GM19023 (cell line): ENCODE data around the gene POLR1D.
A peak's percentile ranks its signal among the peaks of the same experiment; 100 is the strongest.

Experiments used
- ATAC-seq: cut with Tn5 transposase; IDR thresholded peaks from one replicate; pipeline ENCODE4 v1.9.1; 2021; ENCODE audit warnings: mild to moderate bottlenecking, moderate library complexity; ENCODE audit not compliant: unreplicated experiment

POLR1D gene, protein sequence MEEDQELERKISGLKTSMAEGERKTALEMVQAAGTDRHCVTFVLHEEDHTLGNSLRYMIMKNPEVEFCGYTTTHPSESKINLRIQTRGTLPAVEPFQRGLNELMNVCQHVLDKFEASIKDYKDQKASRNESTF

GRCh38 chr13:27621366-27622101 is at the start of gene POLR1D:
TSS of gene POLR1D (plus strand) at chr13:27621892. CDS start at chr13:27621984, 92 bp downstream.
- ATAC-seq: peak; percentile 59

- ATAC-seq: no peak
Measured at GRCh38 chr13:27572234-27572901, 49.3 kb upstream of the POLR1D start.

DNA sequence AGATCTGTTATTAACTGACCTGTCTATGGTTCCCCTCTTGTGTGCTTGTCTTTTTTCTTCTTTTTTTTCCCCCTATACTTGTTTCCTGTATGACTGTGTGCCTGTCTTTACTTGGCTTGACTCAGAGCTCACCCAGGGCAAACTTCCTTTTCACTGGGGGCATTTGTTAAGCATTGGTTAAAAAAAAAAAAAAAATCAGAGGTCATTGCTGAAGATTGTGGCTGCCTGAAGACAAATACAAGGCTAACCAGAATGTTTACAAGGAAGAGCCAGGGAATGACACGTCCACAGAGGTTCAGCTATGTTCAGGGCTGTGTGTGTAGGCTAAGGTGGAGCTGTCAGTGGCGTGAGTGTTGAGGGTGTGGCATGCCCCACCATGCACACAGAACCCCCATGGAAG is 48.4 kb upstream of the POLR1D start:
- no peak for ATAC-seq

DNA sequence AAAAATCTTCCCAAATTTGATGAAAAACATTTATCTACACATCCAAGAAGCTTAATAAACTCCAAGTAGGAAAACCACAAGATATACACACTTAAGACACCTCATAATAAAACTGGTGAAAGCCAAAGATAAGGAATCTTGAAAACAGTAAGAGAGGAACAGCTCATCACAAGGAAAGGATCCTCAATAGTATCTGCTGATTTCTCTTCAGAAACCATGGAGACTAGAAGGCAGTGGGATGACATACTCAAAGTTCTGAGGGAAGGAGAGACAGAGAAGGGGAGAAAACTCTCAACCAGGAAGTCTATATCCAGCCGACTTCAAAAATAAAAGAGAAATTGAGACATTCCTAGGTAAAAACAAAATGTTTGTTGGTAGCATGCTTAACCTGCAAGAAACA is 47.0 kb upstream of the POLR1D start:
- ATAC-seq: no peak

DNA sequence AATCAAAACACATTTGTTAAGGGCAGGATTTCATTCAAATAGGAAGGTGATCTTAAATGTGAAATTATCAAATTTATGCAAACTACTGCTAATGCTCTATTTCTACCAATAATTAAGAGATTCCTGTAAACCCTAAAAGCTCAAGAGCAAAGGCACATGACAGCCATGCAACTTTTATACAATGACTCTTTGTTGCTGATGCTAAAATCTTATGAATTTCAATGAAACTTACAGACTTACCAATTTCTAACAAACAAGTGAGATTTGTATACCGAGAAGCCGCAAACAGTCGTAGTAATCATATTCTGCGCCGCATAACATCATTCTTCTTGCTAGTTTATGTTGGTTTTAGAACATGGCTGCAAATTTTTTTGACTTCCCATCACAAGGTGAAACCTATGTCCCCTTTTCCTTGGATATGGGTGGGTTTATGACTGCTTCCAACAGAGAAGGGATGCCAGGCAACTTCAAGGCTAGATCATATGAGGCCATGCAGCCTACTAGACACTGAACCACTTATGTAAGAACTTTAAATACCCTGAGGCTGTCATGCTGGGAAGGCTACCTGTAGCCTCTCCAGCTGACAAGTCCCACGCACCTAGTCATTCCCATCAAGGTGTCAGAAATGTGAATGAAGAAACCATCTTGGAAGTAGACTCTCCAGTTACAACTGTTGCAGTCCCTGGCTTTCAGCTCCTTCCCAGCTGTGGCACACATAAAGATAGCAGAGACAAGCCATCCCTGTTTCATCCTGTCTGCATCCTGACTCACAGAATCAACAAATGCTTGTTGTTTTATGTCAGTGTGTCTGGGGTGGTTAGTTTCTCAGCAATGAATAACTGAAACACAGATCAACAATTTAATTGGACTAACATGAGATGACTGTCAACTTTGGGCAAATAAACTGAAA is 43.3 kb upstream of the POLR1D start:
- no peak for ATAC-seq

DNA sequence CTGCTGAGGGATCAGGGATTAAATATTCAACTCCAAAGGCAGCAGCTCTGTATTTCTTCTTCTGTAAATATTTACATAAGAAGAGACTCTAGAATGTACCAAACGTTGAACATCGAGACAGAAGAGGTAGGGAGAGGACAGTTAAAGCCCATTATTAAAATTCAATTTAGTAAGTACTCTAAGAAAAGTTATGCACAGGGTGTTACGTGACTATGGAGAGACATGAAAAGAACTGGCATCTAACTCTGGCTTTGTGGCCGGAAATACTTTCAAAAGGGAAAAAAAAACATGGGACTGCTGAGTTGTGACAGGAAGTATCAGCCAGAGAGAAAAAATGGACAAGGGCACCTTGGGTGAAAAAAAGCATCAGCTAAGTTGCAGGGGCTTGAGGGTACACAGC is 38.0 kb upstream of the POLR1D start:
- ATAC-seq: no peak

GRCh38 chr13:27587095-27587746 is 34.5 kb upstream of the POLR1D start:
- no peak for ATAC-seq

- no peak for ATAC-seq
Measured at GRCh38 chr13:27588405-27588804, 33.3 kb upstream of the POLR1D start.

DNA sequence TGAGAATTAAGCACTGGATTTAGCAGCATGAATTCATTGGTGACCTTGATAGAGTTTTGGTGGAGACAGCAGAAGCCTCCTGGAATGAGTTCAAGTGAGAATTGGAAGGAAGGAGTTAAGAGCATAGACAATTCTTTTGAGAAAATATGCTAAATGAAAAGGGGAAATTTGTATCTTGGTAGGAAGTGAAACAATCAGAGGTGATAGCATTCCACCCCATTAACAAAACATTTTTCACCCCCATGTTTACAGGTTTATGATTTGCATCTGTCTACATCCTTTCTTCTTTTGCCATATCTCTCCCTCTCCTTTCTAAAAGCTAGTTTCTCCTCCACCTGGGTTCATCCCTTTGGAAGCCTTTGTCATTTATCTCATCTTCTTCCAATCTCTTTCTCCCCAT is 28.8 kb upstream of the POLR1D start:
- no peak for ATAC-seq

DNA sequence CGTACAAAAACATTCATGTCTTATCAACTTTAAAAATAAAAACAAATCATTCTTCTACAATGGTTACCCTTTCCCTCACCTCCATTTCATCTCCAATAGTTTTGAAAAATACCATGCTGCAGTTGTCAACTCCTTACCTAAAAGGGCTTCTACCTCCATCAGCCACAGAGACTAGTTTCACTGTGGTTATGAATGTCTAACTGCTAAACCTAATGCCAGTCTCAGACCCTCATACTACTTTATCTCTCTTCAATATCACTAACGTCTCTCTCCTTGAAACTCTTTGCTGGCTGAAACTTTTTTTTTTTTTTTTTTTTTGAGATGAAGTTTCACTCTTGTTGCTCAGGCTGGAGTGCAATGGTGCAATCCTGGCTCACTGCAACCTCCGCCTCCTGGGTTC is 28.4 kb upstream of the POLR1D start:
- ATAC-seq: no peak

GRCh38 chr13:27595055-27595811 is 26.5 kb upstream of the POLR1D start:
- no peak for ATAC-seq

GRCh38 chr13:27599096-27599495 is 22.6 kb upstream of the POLR1D start:
- no peak for ATAC-seq

DNA sequence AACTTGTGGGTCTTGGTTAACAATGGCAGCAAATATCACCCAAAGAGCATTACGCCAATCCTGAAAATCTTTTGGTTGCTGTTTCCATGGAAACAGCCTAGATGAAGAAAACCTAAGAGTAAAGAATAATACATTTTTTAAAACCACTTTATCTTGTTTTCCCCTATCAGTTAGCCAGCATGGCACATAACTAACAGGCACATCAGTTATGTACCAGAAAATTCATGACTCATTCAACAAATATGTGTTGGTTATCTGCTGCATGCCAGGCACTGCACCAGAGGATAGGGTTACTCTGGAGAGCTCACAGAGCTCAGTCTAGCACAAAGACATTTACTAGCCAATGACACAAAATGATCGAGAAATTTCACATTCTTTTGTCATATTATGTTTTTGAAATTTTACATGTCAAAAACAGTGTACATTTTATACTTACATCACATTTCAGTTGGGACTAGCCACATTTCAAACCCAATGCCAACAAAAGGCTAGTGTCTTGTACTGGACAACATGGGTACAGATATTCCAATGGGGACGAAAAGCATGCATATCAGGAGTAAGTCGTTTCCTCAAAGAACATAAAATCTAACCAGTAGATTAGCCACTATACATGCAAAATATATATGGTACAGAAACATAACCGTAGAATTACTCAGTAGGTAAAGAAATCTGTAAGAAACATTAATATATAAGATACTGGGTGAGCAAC is 21.7 kb upstream of the POLR1D start:
- no peak for ATAC-seq

DNA sequence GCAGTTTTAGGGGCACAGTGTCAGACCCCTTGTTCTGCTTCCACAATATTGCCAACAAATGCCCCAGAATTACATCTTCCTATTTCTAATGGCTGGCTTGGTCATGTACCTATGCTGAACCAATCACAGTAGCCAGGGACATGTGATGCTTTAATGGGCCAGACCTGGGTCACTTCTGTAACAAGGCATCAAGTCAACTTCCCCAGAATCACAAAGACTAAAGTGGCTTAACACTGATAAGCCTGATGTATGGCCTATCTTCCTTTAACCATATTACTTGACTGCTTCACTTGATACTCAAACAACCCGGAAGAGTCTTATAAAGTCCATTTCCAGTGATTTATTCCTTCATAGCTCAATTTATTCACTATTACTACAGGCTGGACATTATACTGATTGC is 21.0 kb upstream of the POLR1D start:
- no peak for ATAC-seq

GRCh38 chr13:27601208-27601607 is 20.5 kb upstream of the POLR1D start:
- no peak for ATAC-seq

GRCh38 chr13:27601803-27602202 is 19.9 kb upstream of the POLR1D start:
- no peak for ATAC-seq

DNA sequence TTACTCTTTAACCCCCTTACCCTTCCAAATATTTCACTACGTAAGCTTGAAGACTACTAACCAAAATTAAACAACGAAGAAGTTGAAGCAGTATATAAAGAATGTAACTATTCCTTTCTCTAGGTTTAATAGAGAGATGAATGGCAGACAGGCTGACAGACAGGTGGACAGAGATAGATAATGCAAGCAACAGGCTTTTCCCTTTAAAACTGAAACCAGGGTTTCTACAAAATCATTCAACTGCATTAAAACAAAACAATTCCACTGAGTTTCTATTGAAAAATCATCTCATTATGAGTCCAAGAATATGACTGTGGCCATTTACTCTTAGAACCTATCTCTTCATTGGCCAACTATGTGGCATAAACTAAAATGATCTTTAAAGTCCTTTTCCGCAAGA is 16.6 kb upstream of the POLR1D start:
- ATAC-seq: no peak

DNA sequence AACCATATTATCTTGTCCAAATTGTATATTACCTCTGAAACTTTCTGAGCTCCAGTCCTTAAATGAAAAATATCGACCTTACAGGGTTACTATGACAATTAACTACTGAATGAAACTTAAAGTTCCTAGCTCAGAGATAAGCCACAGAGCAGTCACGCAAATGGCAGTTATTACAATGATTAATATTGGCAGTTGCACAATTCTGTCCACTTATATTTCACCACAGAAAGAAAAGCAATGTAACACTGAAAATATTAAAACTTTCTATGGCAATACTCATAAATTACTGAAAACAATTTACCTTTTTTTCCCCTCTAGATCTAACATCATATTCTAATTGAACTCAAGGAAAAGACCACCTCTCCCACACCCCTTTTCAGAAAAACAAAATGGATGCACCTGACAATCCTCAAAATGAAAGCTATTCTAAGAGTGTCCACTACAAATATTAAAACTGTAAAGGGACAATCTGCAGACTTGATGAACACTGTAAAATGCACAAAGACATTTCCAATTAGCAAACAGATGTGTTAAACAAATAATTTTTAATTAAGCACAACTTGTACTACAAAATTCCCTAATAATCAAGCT is 16.0 kb upstream of the POLR1D start:
- ATAC-seq: no peak

- ATAC-seq: no peak
Measured at GRCh38 chr13:27607125-27607524, 14.6 kb upstream of the POLR1D start.
